HG03469 (cell line): ENCODE measurements around the gene TEDC1.
A peak's percentile ranks its signal among the peaks of the same experiment; 100 is the strongest.

ENCODE experiments used
- ATAC-seq: cut with Tn5 transposase; IDR thresholded peaks from one replicate; pipeline ENCODE4 v1.9.1; 2021; ENCODE audit warnings: mild to moderate bottlenecking, moderate library complexity, moderate number of reproducible peaks; ENCODE audit not compliant: unreplicated experiment

TEDC1 gene, protein sequence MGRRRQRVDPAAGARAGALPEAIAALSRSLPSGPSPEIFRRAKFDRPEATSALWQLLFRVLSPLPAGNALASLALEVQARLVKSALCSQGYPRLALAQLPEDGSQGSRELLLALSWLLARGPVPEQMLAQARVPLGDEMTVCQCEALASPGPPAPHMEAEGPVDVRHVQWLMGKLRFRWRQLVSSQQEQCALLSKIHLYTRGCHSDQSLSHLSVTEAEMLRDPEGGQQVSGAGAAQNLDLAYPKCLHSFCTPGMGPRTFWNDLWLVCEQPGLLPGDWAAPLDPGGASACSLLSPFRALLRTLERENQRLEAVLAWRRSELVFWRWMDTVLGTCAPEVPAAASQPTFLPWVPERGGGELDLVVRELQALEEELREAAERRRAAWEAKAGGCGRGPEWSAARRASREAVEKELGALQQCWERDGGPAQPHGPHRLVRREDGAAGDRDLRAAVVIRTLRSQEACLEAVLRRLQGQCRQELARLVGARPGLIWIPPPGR

DNA sequence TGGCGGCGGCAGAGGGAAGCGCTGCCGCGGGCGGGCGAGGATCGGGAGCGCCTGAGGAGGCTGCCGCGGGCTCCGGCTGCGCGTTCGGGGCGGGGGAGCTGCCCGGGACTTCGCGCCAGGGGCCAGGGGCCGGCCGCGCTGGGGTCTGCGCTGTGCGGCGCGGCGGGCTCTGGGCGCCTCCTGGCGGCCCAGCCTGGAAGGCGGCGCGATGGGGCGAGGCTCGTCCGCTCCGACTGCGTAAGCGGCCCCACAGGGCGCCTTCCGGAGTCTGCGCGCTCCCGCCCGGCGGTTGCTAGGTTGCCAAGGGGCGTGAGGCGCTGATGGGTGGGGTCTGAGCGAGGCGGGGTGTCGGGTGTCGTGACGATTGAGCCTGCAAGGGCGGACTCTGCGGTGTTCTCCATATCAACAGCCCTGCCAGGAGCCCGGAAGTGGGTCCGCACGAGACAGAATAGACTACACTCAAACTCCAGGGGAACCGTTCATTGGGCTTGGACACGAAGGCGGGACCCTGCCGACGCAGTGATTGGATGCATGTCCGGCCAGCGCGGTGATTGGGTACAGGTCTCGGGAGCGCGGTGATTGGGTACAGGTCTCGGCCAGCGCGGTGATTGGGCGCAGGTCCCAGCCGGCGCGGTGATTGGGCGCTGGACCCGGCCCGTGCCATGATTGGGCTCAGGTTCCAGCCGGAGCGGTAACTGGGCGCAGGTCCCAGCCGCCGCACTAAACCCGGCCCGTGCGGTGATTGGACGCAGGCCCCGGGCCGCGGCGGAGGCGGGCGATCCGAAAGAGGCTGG is at the start of gene TEDC1:
TEDC1 (plus strand) TSS at position 675 of the 794 bp plus-strand sequence. CDS start 130 bp downstream, outside the sequence.
- peak; percentile 47 for ATAC-seq

DNA sequence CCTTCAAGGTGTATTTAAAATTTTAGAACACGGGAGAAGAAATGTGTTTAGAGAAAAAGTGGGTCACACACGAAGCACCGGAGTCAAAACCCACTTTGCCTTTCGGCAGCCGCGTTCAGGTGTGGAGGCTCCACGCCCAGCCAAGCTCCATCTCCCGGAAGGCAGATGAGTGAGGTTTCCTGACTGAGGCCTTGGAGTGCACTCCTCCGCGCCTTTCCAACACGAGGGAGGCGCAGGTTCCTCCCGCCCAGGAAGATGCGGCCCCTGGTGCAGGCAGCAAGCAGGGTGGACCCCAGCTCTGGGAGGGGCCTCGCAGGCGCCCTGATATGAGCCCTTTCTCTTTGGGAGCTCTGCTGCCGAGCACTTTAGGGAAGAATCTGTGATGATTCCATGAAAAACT is 48.9 kb upstream of the TEDC1 start:
- ATAC-seq = no peak

DNA sequence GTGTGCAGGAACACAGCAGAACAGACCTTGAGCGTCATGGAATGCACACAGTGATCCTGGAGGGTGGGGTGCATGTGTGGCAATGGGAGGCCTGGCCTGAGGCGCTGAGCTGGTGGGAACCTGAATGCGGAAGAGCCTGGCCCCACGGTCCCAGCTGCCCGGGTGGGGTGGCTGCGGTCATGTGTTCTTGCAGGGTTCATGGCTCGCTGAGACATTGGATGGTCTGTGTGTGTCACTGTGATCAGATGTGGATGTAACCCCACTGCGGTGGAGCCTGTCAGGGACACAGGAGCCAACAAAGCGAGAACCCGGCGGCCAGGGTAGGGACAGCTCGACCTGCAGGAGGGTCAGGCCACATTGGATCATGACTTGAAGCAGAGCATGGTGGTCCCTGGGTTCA is 48.2 kb upstream of the TEDC1 start:
- ATAC-seq = no peak

DNA sequence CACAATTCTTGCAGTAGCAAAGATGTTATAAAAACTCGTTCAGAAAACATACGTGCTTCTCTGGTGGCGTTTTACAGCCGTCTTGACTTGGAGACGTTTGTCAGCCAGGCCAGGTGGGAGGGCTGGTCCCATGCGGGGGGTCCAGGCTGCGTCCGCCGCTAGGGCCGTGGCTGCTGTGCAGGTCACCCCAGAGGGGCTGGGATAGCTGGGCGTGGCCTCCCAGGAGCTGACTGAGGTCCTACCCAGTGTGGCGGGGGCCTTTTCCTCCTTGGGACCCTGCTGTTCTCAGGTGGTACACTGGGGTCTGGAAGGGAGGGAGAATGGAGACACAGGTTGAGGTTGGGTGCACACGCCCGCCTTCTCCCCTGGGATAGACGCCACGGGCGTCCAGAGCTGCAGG is 46.2 kb upstream of the TEDC1 start:
- no peak for ATAC-seq

DNA sequence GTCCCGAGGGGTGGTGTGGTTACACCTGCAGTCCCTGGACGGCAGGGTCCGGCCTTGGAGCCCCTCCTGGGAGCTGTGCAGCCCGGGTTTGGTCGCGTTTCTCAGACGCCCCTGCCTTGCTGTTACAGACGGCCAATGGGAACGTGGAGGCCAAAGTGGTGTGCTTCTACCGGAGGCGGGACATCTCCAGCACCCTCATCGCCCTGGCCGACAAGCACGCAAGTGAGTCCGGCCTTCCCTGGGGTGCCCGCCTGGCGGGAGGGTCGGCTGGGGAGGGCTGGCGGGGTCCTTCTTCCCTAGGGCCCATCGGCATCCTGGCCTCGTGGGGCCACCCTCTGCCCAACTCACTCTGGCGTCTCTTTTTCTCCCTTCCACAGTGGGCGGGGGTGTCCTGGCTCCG is 45.8 kb upstream of the TEDC1 start:
- ATAC-seq = no peak

DNA sequence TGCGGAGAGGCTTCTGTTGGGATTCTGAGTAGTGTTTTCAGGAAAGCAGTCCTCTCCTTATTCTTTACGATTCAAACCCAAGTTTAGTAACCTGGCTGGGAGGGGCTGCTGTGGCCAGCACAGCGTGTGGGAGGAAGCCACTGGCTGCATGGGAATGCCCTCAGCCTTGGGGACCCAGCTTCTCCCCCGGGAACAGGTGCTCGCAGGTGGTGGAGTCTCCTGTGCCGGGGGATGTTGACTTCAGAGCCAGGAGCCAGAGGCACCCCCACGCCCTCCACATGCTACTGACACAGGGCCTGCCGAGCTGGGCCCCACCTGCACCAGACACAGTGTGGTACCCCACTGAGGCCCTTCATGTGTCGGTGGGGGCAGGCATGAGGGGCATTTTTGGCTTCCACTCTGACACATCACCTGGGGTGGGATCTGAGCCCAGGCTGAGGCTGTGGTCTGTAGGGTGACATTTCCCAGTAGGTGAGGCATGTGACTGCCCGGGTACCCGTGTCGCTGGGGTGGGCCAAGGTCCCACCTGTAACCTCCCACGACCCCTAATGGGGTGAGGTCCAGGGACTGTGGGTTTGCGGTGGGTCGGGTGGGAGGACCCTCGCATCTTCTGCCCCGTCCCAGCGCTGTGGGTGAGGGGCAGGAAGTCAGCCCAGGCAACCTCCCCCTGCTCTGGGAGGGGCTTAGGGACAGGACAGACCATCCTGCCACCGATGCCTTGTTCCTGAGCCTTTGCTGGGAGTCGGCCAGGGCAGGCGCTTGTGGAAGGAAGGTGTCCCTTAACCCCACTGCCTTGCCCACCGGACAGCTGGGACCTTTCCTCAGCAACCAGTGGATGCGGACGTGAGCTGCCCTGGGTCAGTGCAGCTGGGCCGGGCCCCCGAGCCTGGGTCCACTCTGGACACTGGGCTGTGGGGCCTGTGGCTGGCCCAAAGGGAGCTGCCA is 44.9 kb upstream of the TEDC1 start:
- ATAC-seq = no peak

DNA sequence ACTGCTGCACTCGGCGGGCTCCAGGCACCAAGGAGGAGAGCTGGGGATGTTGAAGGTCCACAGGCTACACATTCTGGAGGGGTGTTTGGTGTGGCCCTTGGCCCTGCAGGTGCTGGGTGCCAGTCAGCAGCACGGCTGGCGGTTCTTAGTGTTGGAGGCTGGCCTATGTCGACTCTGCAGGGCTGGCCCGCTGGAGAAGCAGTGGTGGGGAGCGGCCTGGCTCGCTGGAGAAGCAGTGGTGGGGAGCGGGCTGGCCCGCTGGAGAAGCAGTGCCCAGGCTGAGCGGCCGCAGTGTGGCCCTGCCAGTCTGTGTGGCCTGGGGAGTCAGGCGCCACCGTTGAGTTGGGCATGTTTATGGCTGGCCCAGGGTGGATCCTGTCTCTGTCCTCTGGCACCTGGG is 44.1 kb upstream of the TEDC1 start:
- no peak for ATAC-seq

DNA sequence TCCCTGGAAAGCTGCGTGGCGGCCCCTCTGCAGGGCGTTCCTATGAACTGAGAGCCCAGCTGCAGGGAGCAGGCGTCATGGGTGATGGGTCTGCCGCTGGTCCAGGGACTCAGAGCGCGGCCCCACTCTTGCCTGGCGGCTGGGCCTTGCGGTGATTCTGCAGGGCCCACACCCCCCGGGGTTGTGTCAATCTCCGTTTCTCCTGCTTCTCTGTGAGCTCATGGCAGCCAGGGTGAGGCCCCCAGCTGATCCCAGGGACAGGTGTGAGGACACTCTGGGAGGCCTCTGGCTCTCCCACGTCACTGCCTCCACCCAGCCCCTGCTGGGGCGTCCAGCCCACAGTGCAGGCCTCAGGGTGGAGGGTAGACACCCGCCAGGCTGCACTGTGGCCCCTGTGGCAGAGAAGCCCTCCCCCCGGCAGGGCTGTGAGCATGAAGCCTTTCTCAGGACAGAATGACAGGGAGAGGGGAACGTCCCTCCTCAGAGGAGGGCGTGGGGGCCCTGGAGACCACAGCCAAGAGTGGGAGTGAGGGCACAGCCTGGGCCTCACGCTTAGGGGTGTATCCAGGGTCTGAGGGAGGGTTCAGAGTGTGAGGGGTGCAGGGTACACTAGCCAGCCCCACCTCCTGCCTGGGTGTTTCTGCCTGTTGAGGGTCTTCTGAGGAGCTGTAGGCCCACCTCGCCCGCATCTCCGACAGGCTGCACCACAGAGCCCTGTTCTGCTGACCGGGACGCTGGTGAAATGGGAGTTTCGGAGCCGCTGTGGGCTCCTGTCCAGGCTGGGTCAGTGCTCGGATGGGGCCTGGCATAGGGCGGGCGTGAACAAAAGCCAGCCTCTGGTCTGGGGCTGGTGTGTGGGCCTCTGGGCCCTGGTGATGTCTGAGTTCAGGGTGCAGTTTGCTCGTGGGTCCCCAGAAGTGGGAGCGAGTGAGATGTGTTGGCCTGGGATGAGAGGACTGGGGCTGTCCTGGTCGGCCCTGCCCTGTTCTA is 43.1 kb upstream of the TEDC1 start:
- ATAC-seq = no peak

DNA sequence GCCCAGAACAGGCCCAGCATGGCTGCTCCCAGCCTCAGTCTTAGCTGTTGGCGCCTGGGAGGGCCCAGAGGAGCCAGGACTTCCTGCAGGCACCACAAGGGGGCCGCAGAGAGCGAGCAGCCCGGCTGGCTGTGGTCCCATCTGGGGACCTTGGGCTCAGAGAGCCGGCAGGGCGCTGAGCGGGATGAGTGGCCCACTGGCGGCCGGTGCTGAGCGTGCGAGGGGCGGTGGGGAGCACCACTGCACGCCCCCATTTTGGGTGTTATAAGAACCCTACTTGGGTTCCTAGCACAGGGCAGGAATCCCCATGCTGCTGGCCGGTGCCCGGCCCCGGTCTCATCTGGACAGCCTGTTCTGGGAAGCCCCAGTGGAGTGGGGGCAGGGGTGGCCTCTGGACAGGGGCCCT is 42.3 kb upstream of the TEDC1 start:
- ATAC-seq = no peak

DNA sequence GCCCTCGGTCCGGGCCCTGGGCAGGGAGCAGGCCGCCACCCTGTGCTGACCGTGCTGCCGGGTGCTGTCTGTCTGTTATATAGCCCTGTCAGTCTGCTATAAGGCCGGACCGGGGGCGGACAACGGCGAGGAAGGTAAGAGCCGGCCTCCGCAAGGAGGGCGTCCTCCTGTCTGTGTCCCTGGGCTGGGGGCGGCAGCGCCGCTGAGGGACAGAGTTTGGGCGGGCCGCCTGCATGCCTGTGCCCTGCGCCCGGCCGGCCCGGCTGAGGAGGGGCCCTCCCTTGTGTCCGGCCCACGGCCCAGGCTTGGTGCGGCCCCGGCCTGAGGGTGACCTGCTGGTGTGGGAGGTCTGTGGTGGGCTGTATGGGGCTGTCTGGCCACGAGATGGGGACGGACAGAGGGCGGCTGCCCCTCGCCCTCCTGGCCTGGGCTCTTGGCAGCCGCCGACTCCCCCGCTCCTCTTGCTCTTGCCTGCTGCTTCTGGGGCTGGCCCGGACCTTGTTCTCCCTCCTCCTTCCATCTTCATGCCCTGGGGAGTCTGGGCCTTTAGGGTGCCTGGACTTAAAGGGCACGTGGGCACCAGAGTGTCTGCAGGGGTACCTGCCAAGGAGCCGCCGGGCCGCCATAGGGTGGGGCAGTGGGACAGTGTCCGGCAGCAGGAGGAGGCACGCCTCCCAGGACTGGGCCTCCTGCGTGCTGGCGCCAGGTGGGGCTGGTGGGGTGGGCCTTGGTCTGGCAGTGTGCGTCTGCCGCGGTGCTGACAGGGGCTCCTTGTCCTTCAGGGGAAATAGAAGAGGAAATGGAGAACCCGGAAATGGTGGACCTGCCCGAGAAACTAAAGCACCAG is 41.5 kb upstream of the TEDC1 start:
- ATAC-seq = no peak

DNA sequence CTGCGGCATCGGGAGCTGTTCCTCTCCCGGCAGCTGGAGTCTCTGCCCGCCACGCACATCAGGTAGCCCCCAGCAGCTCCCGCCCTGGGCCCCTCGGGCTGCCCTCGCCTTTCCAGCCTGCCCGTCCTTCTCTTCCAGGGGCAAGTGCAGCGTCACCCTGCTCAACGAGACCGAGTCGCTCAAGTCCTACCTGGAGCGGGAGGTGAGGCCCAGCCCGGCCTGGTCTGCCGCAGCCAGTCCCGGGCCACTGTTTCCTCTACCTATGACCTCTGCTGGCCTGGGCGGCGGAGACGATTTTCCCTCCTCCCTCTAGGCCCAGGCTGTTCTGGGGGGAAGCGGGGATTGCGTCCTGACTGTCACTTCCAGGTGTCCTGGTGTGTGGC is 40.9 kb upstream of the TEDC1 start:
- no peak for ATAC-seq

DNA sequence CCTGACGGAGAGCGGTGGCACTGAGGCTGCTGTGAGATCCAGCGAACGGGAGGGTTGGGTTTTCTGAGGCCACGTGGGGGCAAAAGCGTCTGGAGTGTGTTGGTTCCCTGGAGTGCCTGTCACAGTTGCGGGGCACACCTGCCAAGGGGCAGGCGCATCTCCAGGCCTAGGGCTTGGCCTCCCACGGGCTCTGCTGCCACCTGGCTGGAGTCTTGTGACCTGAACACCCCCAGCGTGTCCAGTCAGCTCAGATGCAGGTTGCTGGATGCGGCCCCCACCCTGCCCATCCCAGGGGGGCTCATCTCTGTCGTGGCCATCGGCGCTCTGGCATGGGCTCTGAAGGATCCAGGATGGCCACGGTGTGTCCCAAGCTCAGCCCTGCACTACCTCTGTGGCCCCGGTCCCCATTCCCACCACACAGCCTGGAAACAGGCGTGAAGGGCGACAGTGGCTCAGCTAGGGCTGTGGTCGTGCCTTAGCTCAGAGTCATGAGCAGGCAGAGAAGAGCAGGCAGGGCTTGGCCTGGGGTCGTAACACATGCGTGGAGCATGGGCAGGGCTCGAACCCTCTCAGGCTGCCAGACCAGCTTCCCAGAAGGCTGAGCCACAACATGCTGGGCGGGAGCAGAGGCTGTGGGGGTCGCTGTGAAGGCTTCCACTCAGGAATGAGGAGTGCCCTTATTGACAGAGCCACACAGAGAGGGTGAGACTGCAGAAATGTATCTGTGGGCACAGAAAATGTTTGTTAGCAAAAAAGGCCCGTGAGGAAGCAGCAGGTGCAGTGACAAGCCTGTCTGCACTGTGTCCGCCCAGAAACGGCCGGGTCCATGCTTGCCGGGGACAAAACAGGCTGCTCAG is 40.0 kb upstream of the TEDC1 start:
- no peak for ATAC-seq

DNA sequence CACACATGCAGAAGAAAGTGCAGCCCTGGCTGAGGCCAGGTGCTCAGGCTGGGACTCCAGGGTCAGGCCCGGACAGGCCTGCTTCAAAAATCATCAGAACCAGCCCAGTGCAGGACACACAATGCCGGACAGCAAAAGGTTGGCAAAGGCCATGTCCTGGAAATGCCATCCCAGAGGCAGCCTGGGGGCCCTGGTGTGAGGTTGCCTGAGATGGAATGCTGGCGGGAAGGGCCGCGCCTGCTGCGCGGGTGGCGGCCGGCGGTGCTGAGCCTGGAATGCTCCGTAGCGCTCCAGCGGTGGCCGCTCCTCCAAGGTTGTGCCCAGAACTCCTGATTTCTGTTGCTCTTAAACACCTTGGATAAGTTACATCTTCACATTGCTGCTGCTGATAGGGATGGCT is 38.1 kb upstream of the TEDC1 start:
- no peak for ATAC-seq

DNA sequence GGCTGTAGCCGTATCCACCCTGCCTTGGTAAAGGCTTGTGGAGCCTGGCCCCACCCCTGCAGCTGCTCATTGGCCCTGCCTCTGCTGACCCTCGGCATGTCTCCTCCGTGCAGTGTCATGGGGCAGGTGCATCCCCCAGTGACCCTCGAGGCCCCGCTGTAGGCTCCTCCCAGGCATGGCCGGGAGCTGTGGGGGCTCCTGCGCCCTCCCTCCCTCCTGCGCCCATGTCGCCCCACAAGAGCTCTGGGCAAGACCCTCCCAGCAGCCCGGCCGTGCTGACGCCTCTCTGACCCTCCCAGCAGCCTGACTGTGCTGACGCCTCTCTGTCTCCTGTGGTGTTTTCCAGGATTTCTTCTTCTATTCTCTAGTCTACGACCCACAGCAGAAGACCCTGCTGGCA is 37.2 kb upstream of the TEDC1 start:
- ATAC-seq = no peak

DNA sequence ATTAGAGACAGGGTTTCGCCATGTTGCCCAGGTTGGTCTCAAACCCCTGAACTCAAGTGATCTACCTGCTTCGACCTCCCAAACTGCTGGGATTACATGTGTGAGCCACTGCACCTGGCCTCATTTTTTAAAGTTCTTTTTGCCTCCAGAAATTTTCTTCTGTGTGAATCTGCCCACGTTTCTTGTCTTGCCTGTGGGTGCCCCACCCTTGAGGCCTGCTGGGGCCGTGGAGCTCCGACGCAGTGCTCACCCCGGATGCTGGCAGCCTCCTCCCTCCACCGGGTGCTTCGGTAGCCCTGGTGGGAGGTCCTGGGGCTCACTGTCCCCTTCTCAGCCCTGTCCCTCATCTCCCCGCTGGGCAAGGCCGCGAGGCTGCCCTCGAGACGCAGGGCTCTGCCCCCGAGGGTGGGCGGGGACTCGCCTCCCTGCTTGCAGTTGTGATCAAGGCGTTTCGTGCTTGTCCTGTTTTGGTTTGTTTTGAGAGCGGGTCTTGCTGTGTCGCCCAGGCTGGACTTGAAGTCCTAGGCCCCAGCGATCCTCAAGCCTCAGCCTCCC is 35.9 kb upstream of the TEDC1 start:
- ATAC-seq = no peak

DNA sequence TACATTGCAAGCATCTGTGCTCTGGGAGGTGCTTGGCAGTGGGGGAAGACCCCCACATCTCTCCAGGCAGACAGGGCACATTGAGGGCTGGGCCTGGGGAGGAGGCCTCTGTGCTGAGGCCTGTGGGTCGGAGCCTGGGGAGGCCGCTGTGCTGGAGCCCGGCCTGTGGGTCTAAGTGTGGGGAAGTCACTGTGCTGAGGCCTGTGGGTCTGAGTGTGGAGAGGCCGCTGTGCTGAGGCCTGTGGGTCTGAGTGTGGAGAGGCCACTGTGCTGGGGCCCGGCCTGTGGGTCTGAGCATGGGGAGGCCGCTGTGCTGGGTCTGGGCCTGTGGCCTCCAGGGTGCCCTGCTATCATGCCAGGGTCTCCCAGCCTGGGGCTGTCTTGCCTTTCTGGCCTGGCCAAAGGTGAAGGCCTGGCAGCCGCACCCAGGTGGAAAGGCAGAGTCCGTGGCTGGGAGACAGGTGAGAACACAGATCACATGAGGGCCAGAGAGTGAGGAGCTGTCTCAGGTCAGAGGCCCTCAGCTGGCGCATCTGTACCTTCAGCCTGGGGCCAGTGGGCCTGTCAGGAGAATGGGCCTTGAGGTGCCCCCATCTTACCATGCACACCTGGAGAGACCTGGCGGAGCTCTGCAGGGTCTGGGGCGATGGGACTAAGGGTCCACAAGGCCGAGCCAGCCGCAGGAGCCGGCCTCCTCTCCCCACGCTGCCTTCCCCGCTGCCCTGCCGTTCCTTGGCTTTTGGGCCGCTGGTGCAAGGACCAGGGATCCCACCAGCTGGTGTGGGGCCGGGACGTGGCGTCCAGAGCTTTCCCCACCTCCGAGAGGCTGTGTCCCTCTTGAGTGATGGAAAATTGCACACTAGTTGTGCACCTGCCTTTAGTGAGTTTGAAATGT is 35.0 kb upstream of the TEDC1 start:
- no peak for ATAC-seq
